HG03520 (cell line): Measurements from ENCODE around the gene CLDN22.
"Not testable (repeated sequence)": the region's sequence is repeated elsewhere in the genome, so short reads cannot be mapped to it uniquely, and the experiment has no call there.

Experiments used
- ATAC-seq: cut with Tn5 transposase; IDR thresholded peaks from one replicate; pipeline ENCODE4 v1.9.1; 2021; ENCODE audit warnings: mild to moderate bottlenecking, moderate library complexity; ENCODE audit not compliant: unreplicated experiment

The CLDN22 gene

DNA sequence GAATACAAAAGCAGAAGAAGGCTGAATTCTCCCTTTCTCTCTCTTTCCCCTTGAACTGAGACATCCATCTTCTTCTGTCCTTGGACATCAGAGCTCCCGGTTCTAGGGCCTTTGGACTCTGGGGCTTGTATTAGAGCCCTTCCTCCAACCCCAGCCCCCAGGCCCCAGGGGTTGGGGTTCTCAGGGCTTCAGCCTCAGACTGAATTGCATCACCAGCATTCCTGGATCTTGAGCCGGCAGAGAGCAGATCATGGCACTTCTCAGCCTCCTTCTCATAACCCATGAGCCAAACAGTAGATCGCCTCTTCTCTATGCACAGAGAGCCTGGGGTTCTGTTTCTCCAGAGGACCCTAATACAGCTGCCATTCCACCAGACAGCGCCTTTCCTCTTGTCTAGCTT lies 27.5 kb upstream of the CLDN22 start:
- no peak for ATAC-seq

- ATAC-seq: no peak
These were observed 27.1 kb upstream of the CLDN22 start for GRCh38 chr4:183347146-183347545.

GRCh38 chr4:183345261-183345660 lies 25.2 kb upstream of the CLDN22 start:
- no peak for ATAC-seq

DNA sequence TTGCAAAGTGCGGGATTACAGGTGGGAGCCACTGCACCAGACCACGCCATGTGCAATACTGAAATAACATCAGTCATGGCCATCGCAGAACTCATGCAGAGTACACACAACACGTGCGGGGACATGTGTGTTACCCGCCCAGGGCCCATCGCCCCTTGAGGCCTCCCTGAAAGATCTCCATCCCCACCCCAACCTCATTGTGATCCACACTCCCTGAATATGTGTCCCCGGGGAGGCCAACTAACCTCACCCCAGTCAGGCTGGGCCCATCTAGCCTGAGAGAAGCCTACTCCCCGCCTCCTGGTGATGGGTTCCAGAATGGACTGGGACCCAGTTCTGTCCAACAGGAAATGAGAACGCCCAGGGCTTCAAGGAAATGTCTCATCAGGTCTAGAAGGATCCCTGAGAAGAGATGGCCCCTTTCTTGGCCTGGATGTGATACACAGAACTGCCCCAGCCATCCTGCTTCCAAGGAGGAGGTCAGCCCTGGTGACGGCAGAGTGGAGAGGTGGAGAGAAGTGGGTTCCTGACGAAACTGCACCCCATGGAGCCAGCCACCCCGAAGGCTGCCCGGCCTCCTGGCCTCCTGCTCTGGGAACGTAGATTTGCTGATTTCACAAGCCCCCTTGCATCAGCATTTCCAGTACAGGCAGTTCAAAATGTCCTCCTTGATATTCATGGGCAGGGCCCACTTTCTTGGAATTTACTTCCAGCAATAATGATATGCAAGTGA lies 24.6 kb upstream of the CLDN22 start:
- ATAC-seq: no peak

DNA sequence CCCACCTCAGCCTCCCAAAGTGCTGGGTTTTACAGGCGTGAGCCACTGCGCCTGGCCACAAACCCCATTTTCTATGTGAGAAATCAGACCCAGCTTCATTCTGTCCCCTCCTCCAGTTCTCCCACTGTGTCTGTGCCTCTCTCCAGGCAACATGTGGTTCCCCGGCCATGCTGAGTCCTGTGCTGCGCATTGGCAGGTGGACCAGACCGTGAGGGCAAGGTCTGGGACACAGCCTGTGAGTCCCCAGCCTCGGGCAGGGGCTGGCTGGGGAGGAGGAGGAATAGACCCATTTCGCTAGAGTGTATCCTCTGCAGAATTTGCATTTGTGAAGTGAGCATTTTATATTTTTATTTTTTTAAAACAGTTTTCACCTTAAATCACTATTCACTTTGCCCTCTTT lies 23.7 kb upstream of the CLDN22 start:
- ATAC-seq: no peak

DNA sequence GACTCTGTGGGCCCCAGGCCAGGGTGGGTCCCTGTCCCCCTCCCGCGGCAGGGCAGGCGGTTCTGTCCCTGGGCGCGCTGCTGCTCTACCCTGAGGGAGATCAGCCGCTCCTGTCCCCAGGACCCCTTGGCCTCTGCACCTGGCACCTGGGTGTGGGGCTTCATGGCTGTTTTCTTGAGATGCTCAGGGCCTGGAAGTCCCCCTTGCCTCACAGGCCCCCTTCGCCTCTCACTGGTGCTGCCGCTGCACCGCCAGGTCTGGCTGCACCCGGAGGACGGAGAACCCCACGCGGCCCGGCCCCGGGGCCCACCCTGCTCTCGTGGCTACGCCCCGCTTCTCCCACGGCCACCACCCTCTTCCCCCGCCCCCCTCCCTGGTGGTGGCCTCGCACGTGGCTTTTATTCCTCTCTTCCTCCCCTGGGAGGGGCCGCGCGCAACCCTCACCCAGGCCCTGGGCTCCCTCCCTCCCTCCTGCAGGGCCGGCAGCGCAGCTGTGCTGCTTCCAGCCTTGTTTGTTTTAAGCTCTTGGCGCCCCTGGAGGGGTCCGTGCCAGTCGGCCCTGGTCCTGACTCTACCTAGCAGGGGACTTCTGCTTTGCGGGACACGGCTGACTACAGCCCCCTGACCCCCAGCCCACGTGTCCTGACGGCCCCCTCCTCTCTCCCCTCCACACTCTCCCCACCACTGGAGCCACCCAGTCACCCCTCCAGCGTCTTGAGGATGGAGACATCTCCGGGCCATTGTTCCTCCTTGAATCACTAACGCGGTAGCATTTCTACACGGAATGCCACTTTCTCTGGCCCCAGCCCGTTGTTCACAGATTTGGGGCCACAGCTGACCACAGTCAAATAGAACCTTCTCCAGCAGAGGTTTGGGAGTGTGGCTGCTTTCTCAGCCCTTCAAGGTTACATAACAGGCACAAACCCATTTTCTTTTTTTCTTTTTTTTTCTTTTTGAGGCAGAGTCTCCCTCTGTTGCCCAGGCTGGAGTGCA lies 22.8 kb upstream of the CLDN22 start:
- no peak for ATAC-seq

DNA sequence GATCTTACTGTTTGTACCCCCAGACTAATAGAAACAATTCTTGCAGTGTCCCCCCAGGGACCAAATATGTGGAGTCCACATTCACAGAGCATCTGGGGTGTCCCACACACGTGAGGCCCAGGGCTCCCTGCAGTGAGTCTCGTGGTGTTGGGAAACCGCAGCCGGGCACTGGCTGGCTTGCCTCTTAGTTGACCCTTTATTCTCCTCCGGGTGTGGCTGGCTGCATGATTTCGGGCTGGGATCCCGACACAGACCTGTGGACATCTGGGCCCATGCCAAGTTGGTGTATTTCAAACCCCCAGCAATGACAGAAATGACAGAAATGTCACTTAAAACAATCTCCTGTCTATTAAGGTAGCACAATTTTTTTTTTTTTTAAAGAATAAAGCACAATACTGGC lies 17.8 kb upstream of the CLDN22 start:
- no peak for ATAC-seq

DNA sequence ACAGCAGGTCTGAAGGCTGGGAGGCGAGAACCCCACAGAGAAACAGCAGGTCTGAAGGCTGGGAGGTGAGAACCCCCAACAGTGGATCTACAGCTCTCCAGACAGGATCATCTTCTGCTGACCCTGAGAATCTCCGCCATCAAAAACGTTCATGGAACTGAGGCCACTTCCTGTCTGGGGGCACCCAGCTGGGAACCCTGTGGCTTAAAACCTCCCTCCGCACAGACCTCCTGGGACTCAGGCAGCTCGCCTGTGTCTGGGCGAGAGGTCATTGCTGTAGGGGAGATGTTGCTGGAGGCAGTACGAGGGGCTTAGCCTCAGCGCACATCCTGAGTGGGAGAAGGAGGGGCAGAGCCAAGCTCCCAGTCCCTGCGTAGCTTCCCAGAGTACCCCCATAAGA lies 17.3 kb upstream of the CLDN22 start:
- no peak for ATAC-seq

DNA sequence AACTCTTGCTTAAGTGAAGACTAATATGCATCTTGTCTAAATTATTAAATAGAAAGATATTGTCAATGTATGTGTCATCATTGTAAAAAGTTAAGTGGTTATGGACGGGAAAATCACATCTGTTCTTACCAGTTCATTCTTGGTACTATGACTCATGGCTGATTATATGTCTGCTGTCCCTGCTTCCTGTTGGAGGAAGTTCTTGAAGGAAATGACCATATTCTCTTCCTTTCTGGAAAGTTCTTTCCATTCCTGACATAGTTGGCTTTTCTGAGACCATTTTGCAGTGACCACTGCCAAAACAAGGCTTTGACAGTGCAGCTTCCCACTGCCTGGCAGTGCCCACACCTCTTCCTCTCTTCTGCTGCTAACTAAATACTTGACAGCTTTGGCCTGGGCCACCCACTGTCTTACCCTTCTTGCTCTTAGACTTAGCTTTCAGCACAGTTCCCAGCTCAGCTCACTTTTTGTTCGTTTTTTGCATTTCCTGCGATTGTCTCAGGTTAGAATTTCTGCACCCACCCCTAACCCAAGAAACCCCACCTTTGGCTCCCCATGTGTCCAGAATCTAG lies 15.4 kb upstream of the CLDN22 start:
- no peak for ATAC-seq

- ATAC-seq: no peak
These were observed 13.9 kb upstream of the CLDN22 start for GRCh38 chr4:183333983-183334382.

GRCh38 chr4:183333202-183333601 lies 13.1 kb upstream of the CLDN22 start:
- no peak for ATAC-seq

DNA sequence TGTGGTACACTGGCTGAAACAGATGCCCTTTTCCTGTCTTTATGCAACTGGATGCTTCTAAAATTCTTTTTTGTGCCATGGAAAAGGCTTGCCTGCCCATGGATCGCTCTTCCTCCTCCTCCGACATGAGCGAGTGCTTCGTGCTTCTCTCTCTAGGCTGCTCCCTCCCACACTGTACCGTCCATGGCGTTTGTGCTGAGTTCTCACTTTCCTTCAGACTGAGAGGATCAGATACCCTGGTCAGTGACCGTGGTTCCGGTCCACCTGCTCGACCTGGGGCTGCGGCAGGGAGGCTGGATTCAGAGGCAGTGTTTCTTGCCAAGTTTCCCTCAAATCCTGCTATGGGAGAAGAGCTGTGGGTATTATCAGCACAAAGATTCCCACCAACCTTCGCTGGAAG lies 12.4 kb upstream of the CLDN22 start:
- ATAC-seq: no peak

GRCh38 chr4:183330841-183331240 lies 10.8 kb upstream of the CLDN22 start:
- no peak for ATAC-seq

GRCh38 chr4:183329954-183330742 lies 10.1 kb upstream of the CLDN22 start:
- no peak for ATAC-seq

DNA sequence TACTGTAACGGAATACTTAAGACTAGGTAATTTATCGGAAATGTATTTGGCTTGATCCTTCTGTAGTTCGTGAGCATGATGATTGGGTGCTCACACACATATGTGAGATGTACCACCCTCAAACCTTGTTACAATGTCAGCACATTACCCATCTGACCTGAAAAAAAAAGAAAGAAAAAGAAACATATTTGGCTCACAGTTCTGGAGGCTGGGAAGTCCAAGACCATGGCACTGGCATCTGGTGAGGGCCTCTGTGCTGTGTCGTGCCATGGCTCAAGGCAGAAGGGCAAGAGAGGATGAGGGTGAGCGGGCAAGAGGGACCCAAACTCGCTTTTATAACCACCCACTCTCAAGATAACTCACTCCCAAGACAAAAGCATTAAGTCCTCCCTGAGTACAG lies 9.2 kb upstream of the CLDN22 start:
- ATAC-seq: no peak

DNA sequence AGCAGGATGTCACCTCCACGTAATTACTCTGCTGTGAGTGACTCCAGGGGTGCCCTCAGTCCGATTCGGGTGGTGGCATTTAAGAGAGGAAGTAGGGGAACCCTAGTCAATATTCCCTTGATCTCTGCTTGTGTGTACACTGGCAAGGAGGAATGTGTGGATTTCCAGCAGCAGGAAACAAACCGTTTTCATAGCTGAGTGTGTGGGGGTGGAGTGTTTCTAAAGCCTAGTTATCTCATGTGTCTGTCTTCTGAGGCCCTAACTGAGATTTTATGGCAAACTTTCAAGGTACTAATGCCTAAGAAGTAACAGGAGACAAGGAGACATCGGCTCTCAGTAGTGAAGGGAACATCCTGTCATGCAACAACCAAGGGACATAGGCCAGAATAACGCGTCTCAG lies 8.8 kb upstream of the CLDN22 start:
- no peak for ATAC-seq

GRCh38 chr4:183327827-183328226 lies 7.8 kb upstream of the CLDN22 start:
- no peak for ATAC-seq

DNA sequence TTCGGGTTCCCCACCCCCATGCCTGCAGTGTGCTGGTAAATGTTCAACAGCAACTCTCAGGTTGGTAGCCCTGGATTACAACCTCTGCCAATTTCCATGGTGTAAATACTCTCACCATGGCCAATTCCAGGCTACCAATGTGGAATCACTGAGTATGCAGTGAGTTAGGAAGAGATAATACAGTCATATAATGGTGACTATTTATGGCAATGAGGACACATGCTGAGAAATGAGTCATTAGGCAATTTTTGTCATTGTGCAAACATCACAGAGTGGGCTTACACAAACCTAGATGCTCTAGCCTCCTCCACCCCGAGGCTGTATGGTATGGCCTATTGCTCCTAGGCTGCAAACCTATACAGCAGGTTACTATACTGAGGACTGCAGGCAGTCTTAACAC lies 6.8 kb upstream of the CLDN22 start:
- ATAC-seq: no peak

- ATAC-seq: not testable (repeated sequence)
These were observed 6.3 kb upstream of the CLDN22 start for GRCh38 chr4:183326387-183326786.

DNA sequence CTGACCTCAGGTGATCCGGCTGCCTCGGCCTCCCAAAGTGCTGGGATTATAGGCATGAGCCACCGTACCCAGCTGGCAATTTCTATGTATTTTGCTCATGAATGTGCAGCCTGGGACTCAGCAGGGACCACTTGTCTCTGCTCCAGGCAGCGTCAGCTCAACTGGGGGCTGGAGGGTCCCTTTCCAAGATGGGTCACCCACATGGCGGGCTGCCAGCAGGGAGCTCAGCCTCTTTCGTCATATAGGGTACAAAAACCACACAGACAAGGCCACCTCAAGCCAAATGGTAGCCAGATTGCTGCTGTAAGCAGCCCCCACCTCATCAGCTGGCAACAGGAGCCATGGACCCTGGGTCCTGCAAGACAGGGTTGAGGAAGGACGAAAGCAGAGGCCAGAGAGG lies 4.5 kb upstream of the CLDN22 start:
- no peak for ATAC-seq

DNA sequence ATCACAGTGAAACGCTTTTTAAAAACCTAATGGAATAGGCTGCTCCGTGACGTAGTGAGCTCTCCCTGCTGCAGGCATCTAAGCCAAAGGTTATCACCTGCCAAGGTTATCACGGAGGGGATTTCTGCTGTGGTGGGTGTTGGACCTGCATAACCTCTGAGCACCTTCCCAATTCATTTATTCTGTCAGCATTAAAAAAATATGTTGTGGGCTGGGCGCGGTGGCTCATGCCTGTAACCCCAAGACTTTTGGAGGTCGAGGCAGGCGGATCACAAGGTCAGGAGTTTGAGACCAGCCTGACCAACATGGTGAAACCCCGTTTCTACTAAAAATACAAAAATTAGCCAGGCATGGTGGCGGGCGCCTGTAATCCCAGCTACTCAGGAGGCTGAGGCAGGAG lies 4.0 kb upstream of the CLDN22 start:
- ATAC-seq: not testable (repeated sequence)
